LHCN-M2 (cell line): ENCODE data around the gene TIPRL. TPM values are rescaled to one million over a fixed set of nuclear protein-coding genes. Genes with fewer than 3 reads are reported as not detected.

Experiments
- total RNA-seq: library from RNA; depleted of rRNA; stranded (reverse); fragments of >200 nt; gene quantifications from 2 replicates; pipeline ENCODE4 v1.2.3, GENCODE V29; 2014; rRNA removed

The TIPRL gene
- total RNA-seq, 1 experiment from 2014 or later: 36.1 TPM

Other genes with a start within 250 kb of the TIPRL start
- gene DCAF6, start 242.3 kb upstream of the TIPRL start, total RNA-seq: 36.9 and 46.5 TPM in 2 replicates
- gene MPC2, start 241.9 kb upstream of the TIPRL start, total RNA-seq: 39.1 and 39.2 TPM in 2 replicates
- 12.7 and 17.9 TPM in 2 replicates for gene GPR161, start 42.0 kb upstream of the TIPRL start, total RNA-seq
- 31.1 and 37.4 TPM in 2 replicates for gene SFT2D2, start 47.0 kb downstream of the TIPRL start, total RNA-seq
- 0.34 and 1.0 TPM in 2 replicates for gene TBX19, start 101.9 kb downstream of the TIPRL start, total RNA-seq